HG02840 (cell line): Measurements from ENCODE around the gene DBR1.

ENCODE experiments used
- ATAC-seq: cut with Tn5 transposase; IDR thresholded peaks from one replicate; pipeline ENCODE4 v1.9.1; 2021; ENCODE audit warnings: mild to moderate bottlenecking, moderate library complexity, moderate number of reproducible peaks; ENCODE audit not compliant: unreplicated experiment, low FRiP score

DBR1 gene, protein sequence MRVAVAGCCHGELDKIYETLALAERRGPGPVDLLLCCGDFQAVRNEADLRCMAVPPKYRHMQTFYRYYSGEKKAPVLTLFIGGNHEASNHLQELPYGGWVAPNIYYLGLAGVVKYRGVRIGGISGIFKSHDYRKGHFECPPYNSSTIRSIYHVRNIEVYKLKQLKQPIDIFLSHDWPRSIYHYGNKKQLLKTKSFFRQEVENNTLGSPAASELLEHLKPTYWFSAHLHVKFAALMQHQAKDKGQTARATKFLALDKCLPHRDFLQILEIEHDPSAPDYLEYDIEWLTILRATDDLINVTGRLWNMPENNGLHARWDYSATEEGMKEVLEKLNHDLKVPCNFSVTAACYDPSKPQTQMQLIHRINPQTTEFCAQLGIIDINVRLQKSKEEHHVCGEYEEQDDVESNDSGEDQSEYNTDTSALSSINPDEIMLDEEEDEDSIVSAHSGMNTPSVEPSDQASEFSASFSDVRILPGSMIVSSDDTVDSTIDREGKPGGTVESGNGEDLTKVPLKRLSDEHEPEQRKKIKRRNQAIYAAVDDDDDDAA

DNA sequence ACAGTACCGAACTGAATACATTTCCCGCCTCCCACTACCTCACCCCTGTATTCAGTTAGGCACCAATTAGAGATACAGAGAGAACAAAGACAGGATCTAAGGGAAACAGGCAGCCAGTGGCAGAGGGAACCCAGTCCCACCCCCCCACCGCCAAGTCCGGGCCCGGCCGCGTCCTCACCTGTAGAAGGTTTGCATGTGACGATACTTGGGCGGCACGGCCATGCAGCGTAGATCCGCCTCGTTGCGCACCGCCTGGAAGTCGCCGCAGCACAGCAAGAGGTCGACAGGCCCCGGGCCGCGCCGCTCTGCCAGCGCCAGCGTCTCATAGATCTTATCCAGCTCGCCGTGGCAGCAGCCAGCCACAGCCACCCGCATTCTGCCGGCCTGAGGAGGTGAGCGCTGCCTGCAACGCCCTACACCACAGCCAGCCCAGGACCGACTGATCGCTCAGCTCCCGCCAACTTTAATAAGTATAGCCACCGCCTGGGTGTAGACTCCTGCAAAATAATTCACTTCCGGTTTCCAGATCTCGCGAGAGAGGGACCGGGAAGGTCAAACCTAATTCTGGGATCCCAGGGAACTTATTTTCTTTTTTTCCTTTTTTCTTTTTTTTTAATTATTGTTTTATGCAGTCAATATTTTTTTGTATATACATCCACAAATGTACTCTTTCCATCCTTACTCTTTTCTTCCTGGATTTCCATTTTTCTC, at the start of gene DBR1:
Gene DBR1, minus strand, starts transcription at position 501 of the 711 bp plus-strand sequence. Its CDS starts 126 bp downstream, at position 375.
- peak; percentile 93 for ATAC-seq

DNA sequence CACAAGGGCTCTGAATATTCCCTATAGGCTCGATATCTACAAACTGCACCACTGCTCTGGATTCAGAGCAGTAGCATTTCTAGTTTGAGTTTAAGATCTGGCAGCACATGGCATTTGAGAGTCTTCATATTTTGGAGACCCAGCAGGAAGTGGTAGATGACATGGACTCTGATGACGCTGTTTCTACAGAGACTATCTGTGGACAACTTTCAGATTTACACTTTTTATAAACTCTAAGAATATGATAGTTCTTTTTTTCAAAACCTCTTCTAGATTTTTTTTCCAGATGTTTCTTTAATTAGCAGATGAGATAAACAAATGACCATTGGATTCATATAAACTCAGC, 48.2 kb upstream of the DBR1 start:
- no peak for ATAC-seq

DNA sequence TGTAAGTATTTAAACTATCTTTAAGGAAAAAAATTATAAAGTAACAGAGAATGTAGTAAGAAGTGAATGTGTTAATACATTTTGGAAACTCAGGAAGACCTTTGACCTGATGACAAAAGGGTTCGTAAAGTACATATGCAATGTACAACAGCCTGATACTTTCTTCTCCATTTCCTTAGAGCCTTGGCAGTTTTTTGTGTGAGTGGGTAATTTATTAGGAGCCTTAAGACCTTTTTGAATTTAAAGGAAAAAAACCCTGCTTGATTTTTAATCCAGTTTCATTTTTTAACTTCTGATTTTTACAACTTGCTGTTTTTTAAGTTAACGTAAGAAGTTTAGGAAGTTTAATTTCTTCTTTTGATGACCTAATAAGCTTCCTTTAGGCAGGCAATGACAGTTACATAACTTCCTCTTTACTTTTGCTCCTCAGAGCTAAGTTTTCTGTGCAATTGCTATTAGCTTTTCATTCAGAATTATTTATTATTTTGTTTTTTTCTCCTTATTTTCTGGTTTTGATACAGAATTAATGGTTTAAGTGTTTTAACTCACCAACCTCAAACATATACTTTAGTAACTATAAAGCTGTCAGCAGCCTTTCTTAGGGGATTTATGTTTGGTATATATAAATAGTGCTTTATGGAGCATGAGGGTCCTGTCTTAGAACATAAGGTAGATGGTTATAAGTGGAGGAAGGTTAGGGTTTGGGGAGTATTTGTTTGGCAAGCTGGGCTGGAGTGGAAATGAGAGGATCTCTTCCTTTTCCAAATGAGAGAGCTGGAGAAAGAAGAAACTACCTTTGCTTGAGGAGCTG, 47.6 kb upstream of the DBR1 start:
- no peak for ATAC-seq

DNA sequence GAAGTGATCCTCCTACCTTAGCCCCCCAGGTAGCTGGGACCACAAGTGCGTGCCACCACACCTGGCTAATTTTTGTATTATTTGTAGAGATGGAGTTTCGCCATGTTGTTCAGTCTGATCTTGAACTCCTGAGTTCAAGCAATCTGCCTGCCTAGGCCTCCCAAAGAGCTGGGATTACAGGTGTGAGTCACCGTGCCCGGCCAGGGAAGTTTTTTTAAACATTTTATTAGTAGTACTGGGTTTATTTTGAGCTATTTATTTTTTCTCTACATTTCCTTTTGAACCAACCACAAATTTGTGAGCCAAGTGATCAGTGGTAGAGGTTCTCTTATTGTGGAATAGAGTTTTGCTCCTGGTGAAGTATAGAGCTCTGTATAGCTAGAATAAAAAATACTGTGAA, 46.1 kb upstream of the DBR1 start:
- ATAC-seq = no peak

DNA sequence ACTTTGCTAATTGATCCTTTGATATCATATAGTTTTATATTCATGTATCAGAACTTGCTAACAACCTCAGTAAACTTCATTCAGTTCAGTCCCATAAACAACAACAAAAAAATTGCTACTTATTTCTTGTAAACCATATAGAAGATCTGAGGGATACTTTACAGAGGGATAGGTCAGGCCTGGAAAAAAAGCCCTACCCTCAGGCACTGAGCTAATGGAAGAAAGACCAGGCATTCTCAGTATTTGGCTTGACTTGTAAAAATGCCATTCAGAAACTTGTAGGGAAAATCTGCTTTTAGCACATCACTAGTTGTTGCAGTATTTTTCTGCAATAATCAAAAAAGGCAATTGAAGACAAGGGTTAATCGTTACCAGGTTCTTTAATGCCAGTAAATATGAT, 45.5 kb upstream of the DBR1 start:
- ATAC-seq = no peak

DNA sequence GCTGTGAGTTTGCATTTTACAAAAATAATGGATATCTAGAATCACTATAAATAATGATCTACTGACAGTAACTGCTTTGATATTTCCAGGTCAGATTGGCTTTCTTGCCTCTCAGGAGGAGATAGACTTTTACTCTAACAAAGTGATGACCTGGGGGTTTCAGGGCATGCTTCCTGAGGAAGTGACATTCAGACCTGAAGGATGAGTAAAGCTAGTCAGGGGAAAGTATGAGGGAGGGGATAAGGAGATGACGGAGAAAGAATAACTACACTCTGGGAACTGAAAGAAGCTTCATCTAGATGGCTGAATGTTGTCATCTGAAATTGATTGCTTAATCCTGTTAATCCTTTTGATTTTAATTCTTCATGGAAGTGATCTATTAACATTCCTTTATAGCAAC, 44.5 kb upstream of the DBR1 start:
- no peak for ATAC-seq

DNA sequence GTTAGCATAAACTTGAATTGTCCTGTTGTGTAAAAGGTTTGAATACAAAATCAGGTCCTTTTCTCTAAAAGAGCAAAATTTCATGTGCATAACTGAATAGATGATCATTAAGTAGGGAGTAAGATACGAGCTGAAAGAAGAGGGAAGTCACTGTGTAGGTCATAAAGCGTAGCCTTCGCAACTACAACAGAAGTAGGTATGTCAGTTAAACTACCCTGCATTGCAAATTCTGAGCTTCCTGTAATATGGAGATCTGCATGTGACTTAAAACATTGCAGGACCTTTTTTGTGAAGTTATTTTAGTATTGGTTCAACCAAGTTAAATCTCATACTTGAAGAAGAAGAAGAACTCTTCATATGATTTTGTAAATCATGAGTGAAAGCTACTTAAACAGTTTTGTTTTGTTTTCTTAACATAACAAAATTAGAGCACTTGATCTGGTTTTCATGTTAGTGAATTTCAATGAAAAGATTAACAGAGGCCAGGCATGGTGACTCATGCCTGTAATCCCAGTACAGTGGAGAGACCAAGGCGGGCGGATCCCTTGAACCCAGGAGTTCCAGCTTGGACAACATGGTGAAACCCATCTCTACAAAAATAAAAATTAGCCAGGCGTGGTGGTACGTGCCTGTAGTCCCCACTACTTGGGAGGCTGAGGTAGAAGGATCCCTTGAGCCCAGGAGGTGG, 38.8 kb upstream of the DBR1 start:
- no peak for ATAC-seq

DNA sequence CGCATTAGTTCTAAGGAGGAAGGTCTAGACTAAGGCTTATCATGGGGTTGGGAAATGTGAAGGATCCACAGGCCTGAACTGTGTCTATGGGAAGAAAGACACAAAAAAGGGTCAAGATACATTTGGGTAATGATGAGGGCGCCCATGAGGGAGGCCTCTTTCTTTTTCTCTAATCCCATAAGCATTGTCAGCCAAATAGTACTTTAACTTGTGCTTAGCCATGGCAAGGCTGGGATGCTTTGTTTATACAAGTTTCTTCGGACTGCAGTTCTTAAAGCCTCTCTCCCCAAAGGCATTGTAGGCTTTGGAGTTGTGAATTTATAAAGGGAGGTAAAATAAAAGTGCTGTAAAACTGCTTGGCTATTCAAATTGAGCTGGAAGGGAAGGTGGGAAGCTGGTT, 35.8 kb upstream of the DBR1 start:
- ATAC-seq = no peak

DNA sequence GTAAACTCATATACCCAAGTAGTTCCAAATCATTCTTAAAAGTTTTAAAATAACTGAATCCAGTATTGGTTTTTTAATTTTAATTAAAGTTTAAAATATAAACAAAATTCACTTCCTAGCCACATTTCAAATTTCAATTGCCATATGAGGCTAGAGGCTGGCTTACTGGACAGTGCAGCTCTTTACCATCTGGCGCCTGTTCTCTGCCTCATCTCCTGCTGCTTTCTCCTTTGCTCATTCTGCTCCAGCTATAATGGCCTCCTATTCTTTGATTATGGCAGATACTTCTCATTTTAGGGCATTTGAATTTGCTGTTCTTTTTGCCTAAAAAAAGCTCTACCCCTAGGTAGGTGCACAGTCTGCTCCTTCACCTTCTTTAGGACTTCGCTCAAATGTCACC, 31.5 kb upstream of the DBR1 start:
- ATAC-seq = no peak

DNA sequence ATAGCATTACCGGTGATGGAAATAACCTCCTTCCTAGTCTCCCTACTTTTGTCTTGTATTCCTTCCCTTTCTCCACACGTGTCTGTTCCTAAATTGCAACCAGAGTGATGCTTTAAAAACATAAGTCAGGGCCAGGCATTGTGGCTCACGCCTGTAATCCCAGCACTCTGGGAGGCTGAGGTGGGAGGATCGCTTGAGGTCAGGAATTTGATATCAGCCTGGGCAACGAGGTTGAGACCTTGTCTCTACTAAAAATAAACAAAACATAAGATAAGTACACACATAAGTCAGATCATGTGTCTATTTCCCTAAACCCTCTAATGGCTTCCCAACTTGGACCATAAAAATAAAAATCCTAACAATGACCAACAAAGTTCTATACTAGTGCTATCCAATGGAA, 30.8 kb upstream of the DBR1 start:
- no peak for ATAC-seq

DNA sequence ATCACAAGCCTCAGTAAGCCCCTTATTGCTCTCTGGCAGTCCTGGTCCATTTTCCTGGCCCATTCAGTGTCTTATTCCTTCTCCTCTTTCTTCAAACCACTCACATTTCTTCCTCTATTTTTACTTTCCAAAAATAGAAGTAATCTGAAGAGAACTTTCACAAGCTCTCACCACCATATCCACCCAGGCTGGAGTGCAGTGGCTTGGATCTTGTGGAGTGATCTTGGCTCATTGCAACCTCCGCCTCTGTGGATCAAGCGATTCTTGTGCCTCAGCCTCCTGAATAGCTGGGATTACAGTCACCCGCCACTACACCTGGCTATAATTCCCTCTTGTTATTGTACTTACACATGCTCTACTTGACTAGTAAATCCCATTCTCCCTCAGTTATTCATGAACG, 29.2 kb upstream of the DBR1 start:
- no peak for ATAC-seq

DNA sequence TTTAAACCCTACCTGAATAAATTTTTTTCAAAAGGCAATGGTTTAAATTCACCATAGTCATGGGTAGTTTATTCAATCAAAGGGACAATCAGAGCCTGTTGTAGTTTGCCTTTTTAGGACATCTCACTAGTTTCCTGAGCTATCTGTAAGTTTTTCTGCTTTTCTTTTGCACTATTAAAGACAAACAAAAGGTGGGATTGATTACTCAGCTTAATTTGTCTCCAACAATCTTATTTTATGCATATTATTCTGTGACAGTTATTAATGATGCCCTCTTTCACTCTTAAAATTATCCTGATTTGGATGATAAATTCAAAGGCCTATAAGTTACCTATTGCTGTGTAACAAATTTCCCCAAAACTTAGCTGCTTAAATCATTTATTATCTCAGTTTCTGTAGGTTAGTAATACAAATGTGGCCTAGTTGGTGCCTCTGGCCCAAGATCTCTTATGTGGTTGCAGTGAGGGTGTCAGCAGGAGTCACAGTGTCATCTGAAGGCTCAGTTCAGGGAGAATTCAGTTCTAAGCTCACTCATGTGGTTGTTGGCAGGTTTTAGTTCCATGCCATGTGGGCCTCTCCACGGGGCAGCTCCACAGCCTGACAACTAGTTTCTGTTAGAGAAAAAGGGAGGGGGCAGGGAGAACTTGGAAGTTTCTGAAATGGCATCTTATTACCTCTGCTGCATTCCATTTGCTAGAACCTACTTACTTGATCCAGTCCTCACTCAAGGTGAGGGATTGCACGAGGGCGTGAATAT, 28.4 kb upstream of the DBR1 start:
- ATAC-seq = no peak

DNA sequence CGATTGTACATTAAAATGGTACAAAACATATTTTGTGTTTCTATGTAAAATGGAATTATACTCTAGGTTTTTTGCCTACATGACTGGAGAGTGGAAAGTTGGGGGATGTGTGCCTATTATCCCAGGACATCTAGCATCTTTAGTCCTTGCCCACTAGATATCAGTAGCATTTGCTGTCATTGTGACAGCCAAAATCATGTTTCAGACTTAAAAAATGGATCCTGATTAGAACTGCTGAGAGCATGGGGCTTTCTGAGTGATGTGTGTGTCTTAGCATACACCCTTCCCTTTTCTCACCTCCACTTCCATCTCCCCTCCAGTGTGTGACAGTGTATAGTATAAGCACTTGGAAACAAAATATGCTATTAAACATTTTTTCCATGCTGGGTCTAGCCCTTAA, 25.7 kb upstream of the DBR1 start:
- no peak for ATAC-seq

DNA sequence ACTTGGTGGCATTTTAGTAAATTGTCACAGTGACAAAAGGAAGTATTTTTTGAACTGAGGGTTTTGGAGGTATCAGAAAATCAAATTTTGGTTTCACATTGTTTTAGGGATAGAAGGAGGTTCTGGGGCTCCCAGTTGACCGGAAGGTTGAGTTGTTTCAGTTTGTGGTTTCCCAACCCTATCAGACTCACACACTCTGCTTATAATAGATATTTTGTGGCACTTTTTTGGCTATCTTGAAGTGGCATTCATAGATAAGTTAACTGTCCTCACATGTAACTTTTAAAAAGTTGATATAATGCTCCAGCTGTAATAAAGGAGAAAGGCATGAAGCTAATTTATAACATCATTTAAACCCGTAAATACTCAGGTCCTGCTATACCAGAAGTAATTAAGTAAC, 25.1 kb upstream of the DBR1 start:
- ATAC-seq = no peak

DNA sequence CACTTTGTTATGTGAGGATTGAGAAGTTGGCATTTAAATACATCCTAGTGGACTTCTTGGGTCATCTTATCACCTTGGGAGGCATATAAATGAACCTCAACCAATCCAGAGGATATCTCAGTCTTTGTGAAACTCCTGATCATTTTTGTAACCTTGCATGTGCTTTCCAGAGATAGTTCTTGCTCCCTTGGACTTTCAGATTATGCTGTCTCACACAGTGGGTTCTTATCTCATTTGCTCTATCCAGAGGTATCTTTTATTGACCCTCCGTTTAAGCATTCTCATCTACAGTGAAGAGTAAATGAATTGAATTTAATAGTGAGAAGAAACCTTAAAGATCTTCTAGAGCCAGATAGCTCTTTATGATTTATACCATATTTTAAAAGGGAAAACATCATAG, 22.8 kb upstream of the DBR1 start:
- no peak for ATAC-seq

DNA sequence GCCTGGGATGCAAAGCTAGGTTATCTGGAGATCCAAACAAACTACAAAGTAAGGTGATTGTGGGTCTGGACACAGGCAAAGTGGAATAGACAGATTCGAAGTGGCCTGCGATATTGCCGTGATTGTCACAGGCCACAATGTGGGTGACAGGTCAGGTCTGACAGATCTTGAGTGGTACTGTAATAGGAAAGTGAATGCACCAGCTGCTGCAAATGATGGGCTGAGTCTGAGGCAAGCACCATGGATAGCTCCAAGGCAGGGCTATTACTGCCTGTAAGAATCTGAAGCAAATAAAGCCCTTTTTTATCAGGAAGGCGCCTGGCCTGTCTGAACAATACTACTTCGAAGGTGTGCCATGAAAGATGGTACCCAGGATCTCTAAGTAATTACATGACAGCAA, 22.3 kb upstream of the DBR1 start:
- ATAC-seq = no peak

DNA sequence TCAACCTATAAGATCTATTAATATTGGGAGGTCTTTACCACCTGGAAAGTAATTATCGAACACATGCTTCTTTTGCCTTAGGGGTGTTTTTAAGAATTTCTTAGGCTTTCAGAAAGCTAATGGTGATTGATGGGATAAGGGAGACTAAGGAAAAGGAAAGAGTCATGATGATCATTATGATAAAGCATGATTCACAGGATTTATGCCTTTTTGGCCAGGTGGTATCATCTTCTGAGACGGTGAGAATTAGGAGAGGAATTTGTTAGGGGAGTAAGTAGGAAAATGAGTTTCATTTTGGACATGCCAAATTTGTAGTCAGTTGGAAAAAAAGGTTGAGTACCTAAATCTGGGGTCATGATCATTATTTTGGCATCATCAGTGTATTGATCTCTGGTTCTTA, 21.3 kb upstream of the DBR1 start:
- ATAC-seq = no peak

DNA sequence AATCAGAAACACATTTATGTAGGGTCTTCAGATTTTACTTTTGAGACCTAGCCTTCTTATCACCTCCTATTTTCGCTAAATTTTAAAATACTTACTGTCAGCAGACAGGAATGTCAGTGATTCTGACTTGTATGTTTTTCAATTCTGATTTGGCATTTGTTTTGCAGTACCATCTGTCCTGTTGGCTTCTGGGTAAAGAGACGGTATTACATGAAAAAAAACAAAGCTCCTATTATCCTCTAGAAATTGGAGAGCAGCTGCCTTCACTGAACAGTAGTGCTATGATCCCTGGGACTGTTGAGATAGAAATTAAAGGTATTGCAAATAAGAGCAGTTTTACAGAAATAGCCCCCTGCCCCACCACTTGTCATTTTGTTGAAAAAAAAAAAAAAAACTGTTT, 20.8 kb upstream of the DBR1 start:
- no peak for ATAC-seq

DNA sequence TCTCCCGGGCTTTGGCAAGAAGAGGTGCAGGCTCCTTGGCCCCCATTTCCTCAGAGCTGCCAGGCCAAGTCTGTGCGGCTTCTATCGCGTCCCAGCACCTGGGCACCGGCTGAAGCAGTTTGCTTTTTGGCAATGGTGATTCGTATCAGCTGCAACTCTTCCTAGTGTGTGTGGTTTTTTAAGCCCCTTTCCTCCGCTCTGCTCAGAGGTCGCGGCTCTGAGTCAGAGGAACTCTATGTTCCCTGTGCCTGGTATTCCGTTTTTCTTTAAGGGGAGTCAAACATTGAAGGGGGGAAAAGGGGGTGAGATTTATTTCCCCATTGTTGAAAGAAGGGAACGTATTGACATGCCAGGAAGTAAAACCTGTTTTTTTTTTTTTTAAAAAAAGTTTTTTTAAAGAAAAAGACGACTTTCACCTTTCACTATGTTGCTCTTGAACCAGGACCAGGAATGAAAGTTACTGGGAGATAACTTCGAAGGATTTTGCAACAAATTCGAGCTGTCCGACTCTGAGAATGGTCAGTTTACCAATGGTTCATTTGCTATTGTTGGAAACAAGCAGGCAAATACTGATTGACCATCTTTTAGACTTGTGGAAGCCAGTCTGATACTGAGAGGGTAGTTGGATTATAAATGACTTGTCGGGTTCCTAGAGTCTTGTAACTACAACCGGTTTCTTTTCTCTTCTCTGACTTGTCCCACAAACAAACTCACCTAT, 13.5 kb upstream of the DBR1 start:
- no peak for ATAC-seq
